OCI-LY7 (cell line): ENCODE results near the gene CLEC18C.

Source experiments
- CTCF ChIP-seq: fragments of 200-600 bp; sonication (generic); conservative IDR thresholded peaks from 2 replicates; pipeline ENCODE4 v1.5.1; 2014; ENCODE audit warnings: mild to moderate bottlenecking, antibody characterized with exemption, low read length, moderate library complexity, mixed read lengths
- EZH2phosphoT487 ChIP-seq: fragments of 200-600 bp; sonication (generic); IDR thresholded peaks from 2 replicates; pipeline ENCODE4 v1.6.1; 2018; ENCODE audit warnings: low read depth, borderline replicate concordance, mild to moderate bottlenecking, mixed run types, antibody characterized with exemption, low read length, moderate library complexity, mixed read lengths

- no peak for TF ChIP-seq CTCF
- TF ChIP-seq EZH2phosphoT487 = no peak
Measured at GRCh38 chr16:70157477-70158260, 15.9 kb upstream of the CLEC18C start.
